GM18520 (cell line): ENCODE results near the gene GVQW3.
A peak's percentile ranks its signal among the peaks of the same experiment; 100 is the strongest.

ENCODE experiments used
- ATAC-seq: cut with Tn5 transposase; IDR thresholded peaks from one replicate; pipeline ENCODE4 v1.9.1; 2021; ENCODE audit not compliant: unreplicated experiment

GVQW3 gene

GRCh38 chr11:76380977-76381719 is at the start of gene GVQW3, which contains the start of gene THAP12:
TSS of gene GVQW3 (plus strand) at chr11:76381323. CDS start at chr11:76381829, 506 bp downstream.
TSS of gene THAP12 (minus strand) at chr11:76381132. CDS start at chr11:76380836, 296 bp downstream.
- peak; percentile 66 for ATAC-seq

DNA sequence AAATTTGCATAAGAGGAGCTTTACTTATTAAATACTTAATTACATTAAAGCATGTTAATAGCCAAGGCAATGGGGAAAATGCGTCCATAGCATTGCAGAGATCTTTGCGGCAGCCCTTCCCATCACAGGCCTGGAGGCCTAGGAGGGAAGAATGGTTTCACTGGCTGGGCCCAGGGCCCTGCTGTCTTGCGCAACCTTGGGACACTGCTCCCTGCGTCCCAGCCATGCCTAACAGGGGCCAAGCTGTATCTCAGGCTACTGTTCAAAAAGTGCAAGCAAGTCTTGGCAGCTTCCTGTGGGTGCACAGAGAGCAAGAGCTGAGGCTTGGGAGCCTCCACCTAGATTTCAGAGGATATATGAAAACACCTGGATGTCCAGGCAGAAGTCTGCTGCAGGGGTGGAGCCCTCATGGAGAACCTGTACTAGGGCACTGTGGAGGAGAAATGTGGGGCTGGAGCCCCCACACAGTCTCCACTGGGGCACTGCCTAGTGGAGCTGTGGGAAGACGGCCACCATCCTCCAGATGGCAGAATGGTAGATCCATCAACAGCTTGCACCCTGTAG is 46.2 kb upstream of the GVQW3 start:
- ATAC-seq = no peak

- no peak for ATAC-seq
Measured at GRCh38 chr11:76335842-76336241, 45.3 kb upstream of the GVQW3 start.

- no peak for ATAC-seq
Measured at GRCh38 chr11:76336597-76336996, 44.5 kb upstream of the GVQW3 start.

GRCh38 chr11:76337469-76337868 is 43.7 kb upstream of the GVQW3 start:
- ATAC-seq = no peak

DNA sequence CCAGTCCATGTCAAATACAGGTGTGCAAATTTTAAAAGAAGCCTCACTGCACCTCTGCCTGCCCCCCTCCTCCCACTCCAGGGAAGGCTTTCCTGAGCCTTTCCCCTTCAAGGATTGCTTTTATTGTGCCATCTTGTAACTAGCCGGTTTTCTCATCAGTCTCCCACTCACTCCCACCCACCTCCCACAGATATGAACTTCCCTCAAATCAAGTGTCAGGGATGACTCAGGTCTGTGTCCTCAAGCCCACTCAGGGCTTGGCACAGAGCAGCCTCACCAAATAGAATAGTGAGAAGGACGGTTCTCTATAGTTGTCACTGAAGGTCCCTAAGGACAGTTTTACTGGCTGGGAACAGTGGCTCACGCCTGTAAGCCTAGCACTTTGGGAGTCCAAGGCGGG is 43.2 kb upstream of the GVQW3 start:
- ATAC-seq = no peak

DNA sequence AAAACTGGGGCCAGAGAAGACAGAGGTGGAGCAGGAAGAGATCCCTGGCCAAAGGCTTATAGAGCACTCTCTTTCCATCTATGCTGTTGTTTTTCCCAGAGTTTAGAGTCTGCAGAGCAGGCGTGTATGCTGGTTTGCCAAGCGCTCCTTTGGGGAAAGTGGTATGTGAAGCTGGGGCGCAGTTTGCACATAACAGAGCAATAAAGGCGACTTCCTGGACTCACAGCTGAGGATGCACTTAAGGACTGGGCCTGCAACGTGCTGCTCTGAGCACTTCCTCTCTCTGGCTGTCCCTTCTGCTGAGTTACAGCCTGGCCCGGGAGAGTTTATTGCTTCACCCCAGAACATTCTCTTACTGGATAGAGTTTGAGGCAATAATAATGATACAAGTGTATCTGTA is 41.9 kb upstream of the GVQW3 start:
- no peak for ATAC-seq

DNA sequence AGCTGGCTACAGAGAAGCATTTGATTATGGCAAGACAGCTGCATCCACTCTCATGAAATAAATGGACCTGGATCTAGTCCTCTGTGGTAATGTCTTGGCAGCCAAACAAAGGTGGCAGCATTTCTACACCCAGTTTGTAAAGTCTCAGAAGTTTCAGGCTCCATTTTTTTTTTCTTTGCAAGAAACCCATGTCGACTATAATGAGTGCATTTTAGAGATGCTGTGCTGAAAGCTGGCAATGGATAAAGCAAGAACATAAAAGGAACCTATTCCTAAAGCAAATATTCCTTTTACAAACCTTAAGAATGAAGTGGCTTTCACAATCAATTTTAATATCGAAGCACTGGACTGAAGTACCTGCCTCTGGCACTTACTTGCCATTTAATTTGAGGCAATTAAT is 33.7 kb upstream of the GVQW3 start:
- ATAC-seq = no peak

- ATAC-seq = no peak
Measured at GRCh38 chr11:76348348-76348747, 32.8 kb upstream of the GVQW3 start.

DNA sequence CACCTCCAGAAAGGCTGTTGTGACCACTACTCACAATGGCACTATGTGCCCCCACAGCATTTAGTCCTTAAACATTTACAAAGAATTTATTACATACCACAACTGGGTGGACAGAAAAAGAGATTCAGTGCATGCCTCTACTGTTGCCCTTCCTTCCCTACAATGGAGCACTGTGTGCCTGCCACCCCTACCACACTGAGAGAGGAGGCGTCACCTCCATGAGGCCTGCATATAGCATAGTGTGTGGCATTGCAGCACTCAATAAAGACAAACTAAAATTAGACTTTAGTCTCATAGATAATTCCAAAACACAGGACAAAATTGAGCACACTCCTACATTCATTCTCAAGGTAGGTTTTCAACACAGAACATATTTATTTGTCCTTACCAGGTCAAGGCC is 26.0 kb upstream of the GVQW3 start:
- ATAC-seq = no peak

GRCh38 chr11:76361374-76361773 is 19.7 kb upstream of the GVQW3 start:
- ATAC-seq = no peak

GRCh38 chr11:76361776-76362175 is 19.3 kb upstream of the GVQW3 start:
- ATAC-seq = no peak

GRCh38 chr11:76362716-76363115 is 18.4 kb upstream of the GVQW3 start:
- ATAC-seq = no peak

GRCh38 chr11:76365038-76365679 is 16.0 kb upstream of the GVQW3 start:
- ATAC-seq = no peak

GRCh38 chr11:76368490-76368889 is 12.6 kb upstream of the GVQW3 start:
- ATAC-seq = no peak

DNA sequence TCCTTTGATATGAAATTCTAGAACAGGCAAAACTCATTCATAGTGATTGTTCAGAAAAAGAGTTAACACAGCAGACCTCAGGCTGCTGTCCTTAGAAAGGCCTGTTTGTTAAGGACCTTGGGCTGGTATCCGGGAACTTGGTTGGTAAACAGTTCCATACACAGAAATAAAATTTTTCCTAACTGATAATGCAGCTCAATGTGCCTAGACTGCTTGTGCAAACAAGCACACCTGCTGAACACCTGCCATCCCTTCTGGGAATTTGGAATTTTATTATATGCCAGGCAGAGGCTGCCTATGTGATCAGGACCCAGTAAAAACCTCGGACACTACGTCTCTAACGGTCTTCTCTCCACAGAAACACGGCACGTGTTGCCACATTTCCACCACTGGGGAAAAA is 11.7 kb upstream of the GVQW3 start:
- no peak for ATAC-seq

GRCh38 chr11:76371170-76371569 is 10.0 kb upstream of the GVQW3 start:
- peak; percentile 64 for ATAC-seq

DNA sequence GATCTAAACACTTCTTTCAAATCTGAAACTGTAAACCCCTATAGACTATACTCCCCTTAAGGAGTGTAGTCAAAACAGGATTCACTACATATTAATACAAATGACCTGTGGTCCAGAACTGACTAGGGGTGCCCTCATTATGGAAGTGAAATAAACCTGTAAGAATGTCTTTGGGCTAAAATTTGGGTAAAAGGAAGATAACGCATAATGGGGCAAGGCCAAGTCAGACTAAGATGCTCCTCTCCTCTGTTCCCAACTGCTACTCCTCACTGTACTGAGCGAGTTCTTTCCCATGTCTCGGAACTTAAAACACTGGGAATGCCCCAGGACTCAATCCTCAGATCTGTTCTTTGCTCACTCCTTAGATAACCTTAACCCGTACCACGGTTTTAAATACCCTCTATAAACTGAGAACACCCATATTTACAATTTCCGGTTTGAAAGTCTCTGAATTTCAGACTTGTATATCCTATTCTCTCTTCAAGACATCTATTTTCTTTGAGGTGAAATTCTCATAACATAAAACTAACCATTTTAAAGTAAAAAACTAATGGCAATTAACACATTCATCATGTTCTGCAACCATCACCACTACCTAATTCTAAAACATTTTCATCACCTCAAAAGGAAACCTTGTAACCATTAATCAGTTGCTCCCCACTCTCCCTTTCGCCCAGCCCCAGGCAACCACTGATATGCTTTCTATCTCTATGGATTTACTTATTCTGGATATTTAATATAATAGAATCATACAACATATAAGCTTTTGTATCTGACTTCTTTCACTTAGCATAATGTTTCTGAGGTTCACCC is 4.2 kb upstream of the GVQW3 start:
- ATAC-seq = no peak

- ATAC-seq = no peak
Measured at GRCh38 chr11:76379807-76380158, 1.3 kb upstream of the GVQW3 start.

GRCh38 chr11:76380159-76380976 is 755 bp upstream of the GVQW3 start:
- ATAC-seq = peak; percentile 2

DNA sequence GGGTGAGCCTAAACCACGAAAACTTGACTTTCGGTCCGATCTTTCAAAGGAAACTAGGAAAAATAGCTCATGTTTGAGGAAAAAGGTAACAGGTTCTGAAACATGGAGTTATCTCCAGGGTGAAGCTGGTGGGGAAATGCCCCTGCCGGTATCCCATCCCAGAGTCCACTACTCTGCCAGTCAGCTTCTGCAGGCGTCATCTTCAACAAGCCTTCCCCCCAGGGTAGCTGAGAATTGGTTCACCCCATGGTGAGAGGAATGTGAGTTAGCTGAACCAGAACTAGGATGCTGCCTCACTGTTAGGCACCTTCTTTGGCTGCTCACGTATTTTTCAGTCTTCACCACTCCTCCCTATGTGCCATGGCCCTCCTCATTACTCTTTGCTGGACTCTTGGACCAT is 1.1 kb downstream of the GVQW3 start:
- ATAC-seq = no peak
